PFSK-1 (cell line): ENCODE data around the gene MINDY4.

Experiments used
- FOXP2 ChIP-seq: optimal IDR thresholded peaks from 2 replicates; pipeline ENCODE3; 2011; ENCODE audit warnings: borderline replicate concordance, control low read depth, inconsistent platforms; ENCODE audit not compliant: insufficient read depth; ENCODE audit errors: extremely low read length, extremely low read depth
- POLR2AphosphoS5 ChIP-seq: IDR thresholded peaks from 2 replicates; pipeline ENCODE4 v1.6.1; 2012; ENCODE audit warnings: low read depth, mild to moderate bottlenecking, control low read depth, low read length, moderate library complexity
- SIN3A ChIP-seq: IDR thresholded peaks from 2 replicates; pipeline ENCODE4 v1.6.1; 2012; ENCODE audit warnings: mild to moderate bottlenecking, low read length, moderate library complexity, borderline replicate concordance; ENCODE audit not compliant: insufficient read depth
- TAF1 ChIP-seq: IDR thresholded peaks from 2 replicates; pipeline ENCODE4 v1.6.1; 2012; ENCODE audit warnings: low read length, control low read depth, borderline replicate concordance; ENCODE audit not compliant: insufficient read depth
- TF ChIP-seq, protein P1 (sequence below), 2 experiments: IDR thresholded peaks; 2 replicates each; pipeline versions ENCODE4 v1.6.1 to v1.8.0; 2011 to 2012; ENCODE audit warnings: low read depth in 2 of 2, low read length in 2 of 2, control low read depth in 1 of 2, inconsistent platforms in 1 of 2, mild to moderate bottlenecking in 1 of 2, moderate library complexity in 1 of 2; ENCODE audit not compliant: insufficient read depth in 1 of 2

Gene MINDY4

DNA sequence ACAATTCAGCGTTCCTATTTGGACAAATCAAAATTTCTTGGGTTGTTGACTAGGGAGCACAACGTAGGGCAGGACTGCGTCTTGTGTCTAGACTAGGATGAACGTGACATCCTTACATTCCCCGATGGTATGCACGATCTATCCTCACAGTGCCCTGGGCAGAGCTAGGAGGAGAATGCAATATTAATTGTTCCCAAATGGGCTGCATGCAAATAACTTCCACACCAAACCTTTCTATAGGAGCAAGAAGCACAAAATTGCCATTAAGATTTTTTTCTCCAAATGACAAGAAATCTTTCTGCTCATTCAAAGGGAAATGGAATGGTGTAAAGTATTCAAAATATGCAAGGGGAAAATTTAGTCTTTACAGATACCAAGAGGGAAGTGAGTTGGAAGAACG, 119.0 kb downstream of the MINDY4 start:
- TF ChIP-seq SIN3A: no peak
- no peak for TF ChIP-seq FOXP2
- TF ChIP-seq, protein P1, sequence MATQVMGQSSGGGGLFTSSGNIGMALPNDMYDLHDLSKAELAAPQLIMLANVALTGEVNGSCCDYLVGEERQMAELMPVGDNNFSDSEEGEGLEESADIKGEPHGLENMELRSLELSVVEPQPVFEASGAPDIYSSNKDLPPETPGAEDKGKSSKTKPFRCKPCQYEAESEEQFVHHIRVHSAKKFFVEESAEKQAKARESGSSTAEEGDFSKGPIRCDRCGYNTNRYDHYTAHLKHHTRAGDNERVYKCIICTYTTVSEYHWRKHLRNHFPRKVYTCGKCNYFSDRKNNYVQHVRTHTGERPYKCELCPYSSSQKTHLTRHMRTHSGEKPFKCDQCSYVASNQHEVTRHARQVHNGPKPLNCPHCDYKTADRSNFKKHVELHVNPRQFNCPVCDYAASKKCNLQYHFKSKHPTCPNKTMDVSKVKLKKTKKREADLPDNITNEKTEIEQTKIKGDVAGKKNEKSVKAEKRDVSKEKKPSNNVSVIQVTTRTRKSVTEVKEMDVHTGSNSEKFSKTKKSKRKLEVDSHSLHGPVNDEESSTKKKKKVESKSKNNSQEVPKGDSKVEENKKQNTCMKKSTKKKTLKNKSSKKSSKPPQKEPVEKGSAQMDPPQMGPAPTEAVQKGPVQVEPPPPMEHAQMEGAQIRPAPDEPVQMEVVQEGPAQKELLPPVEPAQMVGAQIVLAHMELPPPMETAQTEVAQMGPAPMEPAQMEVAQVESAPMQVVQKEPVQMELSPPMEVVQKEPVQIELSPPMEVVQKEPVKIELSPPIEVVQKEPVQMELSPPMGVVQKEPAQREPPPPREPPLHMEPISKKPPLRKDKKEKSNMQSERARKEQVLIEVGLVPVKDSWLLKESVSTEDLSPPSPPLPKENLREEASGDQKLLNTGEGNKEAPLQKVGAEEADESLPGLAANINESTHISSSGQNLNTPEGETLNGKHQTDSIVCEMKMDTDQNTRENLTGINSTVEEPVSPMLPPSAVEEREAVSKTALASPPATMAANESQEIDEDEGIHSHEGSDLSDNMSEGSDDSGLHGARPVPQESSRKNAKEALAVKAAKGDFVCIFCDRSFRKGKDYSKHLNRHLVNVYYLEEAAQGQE (IDR thresholded peaks at IDR 0.05; ENCODE audit: insufficient read depth in 1 of 2, low read depth in 2 of 2, low read length in 2 of 2): no peak
- TF ChIP-seq TAF1: no peak
- no peak for TF ChIP-seq POLR2AphosphoS5

DNA sequence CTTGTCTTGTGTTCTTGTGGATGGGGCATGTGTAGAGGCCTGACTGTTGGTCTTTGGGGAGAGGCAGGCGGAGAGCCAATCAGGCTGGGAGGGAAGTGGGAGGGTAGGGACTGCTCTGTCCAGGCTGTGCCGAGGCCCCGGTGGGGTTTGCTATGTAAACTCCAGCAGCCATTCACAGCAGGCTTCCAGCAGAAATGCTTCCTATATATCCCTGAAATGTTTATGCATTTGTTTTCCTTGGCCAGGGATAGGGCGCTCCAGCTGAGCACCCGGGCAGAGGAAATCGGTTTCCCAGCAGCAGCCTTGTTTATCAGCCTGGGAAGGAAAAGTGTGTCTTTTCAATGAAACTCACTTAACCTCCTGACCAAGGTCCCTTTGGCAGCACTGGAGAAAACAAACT, 122.1 kb downstream of the MINDY4 start:
- TF ChIP-seq, protein P1 (IDR thresholded peaks at IDR 0.05; ENCODE audit: insufficient read depth in 1 of 2, low read depth in 2 of 2, low read length in 2 of 2): no peak
- no peak for TF ChIP-seq POLR2AphosphoS5
- TF ChIP-seq SIN3A: no peak
- no peak for TF ChIP-seq TAF1
- TF ChIP-seq FOXP2: no peak

DNA sequence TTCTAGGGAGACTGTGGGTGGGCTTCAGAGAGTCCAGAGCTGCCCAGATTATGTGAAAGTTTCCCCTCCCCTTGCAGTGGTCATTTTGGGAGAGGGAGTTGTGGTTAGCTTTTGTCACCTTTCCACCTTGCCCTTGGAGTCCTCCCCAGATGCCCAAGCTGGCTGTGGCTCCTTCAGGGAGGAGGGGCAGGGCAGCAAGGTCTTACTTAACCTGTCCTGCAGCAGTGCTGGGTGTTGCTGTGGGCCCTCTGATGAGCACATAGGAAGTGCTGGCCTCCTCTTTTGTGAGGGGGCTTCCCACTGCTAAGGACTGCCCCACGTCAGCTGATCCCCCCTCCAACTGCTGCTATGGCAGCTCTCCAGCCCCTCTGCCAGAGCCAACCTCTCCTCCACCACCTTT, 122.8 kb downstream of the MINDY4 start:
- TF ChIP-seq FOXP2: no peak
- TF ChIP-seq TAF1: no peak
- TF ChIP-seq, protein P1 (IDR thresholded peaks at IDR 0.05; ENCODE audit: insufficient read depth in 1 of 2, low read depth in 2 of 2, low read length in 2 of 2): no peak
- TF ChIP-seq POLR2AphosphoS5: no peak
- TF ChIP-seq SIN3A: no peak

DNA sequence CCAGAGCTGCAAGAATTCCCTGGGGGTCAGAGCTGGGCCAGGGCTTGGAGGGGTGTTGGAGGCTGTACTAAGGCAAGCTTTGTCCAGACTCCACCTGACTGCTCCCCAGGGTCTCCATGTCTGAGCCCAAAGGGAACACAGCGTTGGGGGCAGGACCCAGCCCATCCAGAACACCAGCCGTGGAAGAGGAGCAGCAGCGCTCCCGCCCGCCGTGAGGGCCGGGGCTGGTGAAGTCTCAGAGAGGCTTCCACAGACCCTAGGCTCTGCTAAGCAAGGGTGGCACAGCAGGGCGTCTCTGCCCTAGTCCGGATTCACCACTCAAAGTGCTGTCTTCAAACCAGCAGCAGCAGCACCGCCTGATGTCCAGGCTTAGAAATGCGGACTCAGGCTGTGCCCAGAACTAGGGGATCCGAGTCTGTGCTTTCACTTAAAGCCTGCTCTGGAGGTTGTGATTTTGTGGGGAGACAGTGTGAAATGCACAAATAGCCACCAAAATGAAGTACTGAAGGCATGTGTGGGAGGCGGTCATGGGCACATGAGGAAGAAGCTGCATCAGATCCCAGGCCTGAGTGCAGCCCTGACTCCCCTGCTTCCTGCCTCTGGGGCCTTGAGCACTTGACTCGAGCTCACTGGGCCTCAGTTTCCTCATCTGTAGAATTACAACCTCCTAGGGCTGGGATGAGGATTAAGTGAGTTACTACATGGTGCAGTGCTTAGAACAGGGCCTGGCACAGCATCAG, 123.8 kb downstream of the MINDY4 start:
- TF ChIP-seq, protein P1 (IDR thresholded peaks at IDR 0.05; ENCODE audit: insufficient read depth in 1 of 2, low read depth in 2 of 2, low read length in 2 of 2): no peak
- no peak for TF ChIP-seq FOXP2

DNA sequence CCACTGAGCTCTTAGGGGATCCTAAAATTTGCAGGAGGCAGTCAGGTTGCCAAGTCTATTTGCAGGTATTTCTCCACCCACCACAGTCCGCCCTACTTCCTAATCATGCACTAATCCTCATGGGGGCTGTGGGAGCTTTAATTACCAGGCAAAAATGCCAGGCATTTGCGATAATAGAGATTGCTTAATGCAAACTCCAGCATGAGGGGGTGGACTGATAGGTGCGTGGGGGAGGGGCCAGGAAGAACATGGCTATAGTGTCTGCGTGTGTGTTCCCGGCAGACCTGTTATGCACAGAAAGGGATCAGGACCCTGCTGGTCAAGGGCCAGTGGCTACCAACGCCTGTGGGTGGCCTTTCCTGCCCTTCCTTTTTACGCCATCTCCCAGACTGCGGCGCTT, 124.8 kb downstream of the MINDY4 start:
- TF ChIP-seq POLR2AphosphoS5 (no peak), FOXP2 (no peak), TAF1 (no peak)
- TF ChIP-seq, protein P1 (IDR thresholded peaks at IDR 0.05; ENCODE audit: insufficient read depth in 1 of 2, low read depth in 2 of 2, low read length in 2 of 2): no peak
